HTR-8/SVneo (cell line): ENCODE data around the gene FGF5.
"Not testable (repeated sequence)": the region's sequence is repeated elsewhere in the genome, so short reads cannot be mapped to it uniquely, and the experiment has no call there.

Source experiments
- DNase-seq: peaks from one replicate; pipeline ENCODE4 v3.0.0; 2011; ENCODE audit warnings: low spot score, mixed read lengths; ENCODE audit not compliant: insufficient read length
- FAIRE-seq: peaks from 2 replicates; lab custom pipeline; 2011; peaks lifted over from hg19 to GRCh38; lab: Jason Lieb, UNC

Gene FGF5

DNA sequence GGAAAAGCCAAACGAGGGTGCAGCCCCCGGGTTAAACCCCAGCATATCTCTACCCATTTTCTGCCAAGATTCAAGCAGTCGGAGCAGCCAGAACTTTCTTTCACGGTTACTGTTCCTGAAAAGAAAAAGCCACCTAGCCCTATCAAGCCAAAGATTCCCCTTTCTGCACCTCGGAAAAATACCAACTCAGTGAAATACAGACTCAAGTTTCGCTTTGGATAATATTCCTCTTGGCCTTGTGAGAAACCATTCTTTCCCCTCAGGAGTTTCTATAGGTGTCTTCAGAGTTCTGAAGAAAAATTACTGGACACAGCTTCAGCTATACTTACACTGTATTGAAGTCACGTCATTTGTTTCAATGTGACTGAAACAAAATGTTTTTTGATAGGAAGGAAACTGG is 20.0 kb downstream of the FGF5 start:
- FAIRE-seq = no peak
- no peak for DNase-seq

DNA sequence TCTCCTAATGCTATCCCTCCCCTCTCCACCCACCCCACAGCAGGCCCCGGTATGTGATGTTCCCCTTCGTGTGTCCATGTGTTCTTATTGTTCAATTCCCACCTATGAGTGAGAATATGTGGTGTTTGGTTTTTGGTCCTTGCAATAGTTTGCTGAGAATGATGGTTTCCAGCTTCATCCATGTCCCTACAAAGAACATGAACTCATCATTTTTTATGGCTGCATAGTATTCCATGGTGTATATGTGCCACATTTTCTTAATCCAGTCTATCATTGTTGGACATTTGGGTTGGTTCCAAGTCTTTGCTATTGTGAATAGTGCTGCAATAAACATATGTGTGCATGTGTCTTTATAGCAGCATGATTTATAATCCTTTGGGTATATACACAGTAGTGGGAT is 24.2 kb downstream of the FGF5 start:
- FAIRE-seq, DNase-seq: not testable (repeated sequence)

DNA sequence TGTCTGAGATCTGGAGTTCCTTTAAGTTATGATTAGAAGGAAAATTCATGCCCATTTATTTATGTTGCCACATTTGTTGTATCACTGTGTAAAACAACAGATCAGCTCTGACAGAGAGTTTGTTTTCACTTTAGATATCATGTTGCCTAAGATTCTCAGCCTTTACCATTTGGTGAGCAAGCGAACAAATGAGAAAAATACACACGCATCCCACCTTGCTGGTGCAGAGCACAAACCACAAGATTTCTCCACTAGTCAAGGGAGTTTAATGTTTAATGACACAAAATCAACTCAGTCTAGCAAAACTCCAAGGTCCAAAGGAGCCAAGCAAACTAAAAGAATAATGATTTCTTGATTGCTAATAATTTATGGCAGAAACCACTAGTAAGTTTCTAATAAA is 27.7 kb downstream of the FGF5 start:
- DNase-seq (no peak), FAIRE-seq (no peak)

DNA sequence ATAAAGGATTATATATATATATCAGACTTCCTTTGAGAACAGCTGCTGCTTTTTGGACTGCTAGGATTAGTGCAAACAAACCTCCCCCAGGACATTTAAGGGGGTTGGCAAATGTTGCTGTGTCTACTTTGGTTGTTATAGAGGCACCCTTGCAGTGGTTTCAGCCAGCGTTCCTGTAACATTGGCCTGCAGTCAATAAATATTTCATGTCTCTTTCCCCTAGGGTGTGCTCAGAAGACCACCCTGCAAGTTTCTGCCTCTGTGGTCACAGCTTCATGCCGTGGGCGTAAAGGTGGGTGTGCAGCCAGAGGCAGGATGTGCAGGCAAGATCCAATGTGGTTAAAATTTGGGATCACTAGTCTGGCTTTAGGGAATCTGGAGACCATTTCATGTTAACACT is 28.9 kb downstream of the FGF5 start:
- no peak for DNase-seq
- no peak for FAIRE-seq

DNA sequence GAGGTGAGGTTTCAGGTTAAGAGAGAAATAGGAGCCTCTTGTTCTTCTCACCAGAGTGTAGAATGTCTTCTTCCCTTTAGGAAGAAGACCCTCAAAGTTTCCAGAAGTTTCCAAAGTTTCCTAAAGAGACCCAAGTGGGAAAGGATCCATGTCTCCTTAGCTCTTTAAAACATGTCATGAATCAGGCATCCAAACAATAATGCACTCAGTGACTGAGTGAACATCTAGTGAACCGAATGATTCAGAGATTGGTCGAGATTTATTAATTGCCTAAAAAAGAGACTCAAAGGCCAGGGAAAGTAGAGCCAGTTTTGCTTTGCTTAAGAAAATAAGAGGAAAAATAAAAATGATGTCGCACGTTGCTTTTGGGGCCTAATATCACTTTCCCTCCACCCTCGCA is 29.4 kb downstream of the FGF5 start:
- DNase-seq (no peak), FAIRE-seq (no peak)

DNA sequence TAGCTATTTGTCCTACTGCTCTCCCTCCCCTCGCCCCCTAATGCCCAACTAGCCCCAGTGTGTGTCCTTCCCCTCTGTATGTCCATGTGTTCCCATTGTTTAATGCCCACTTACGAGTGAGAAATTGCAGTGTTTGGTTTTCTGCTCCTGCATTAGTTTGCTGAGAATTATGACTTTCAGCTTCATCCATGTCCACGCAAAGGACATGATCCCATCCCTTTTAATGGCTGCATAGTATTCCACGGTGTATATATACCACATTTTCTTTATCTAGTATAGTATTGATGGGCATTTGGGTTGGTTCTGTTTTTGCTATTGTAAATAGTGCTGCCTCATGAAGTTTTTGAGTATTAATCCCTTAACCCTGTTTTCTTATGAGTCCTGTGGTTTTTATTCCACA is 35.4 kb downstream of the FGF5 start:
- FAIRE-seq = no peak
- DNase-seq = no peak

DNA sequence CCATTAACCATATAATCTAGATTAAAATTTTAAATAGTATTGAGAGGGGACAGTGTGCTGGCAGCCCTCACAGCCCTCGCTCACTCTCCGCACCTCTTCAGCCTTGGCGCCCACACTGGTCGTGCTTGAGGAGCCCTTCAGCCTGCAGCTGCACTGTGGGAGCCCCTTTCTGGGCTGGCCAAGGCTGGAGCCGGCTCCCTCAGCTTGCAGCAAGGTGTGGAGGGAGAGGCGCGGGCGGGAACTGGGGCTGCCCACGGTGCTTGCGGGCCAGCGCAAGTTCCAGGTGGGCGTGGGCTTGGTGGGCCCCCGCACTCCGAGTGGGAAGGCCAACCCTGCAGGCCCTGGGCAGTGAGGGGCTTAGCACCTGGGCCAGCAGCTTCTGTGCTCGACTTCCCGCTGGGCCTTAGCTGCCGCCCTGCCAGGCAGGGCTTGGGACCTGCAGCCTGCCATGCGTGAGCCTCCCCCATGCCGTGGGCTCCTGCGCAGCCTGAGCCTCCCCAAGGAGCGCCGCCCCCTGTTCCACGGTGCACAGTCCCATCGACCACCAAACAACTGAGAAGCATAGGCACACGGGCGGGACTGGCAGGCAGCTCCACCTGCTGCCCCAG is 36.3 kb downstream of the FGF5 start:
- FAIRE-seq (no peak), DNase-seq (no peak)

DNA sequence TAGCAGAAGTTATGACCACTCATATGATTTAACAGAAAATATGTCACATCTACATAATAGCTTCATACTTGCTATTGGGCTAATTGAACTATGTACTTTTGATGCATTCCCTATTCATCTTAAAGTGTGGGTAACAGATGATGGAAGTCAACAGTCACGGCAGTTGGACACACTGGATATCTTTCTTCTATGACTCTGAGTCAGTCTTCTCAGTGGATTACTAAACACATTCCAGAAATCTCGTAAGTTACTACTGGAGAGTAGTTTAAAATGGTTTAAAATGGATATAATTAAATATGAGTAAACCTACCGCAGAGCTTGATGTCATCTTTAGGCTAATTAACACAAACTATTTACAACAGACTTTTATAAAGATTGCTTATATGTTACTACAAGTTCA is 39.0 kb downstream of the FGF5 start:
- DNase-seq = no peak
- FAIRE-seq = no peak

DNA sequence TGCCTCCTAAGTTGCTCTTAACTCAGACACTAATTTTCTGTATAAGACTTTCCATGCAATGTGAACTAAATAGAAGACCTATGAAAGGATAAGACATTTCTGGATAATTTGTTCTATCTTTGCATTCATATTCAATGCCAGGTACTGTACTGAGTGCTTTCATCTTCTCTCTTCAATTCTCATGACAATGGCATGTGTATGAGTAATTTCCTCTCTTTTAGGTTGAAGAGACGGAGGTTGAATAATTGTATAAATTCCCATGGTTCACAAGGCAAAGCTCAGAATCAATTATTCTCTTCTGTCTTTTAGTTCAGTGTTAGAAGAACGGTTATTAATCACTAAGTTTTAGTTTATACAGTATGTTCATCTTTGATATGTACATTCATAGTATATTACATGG is 39.8 kb downstream of the FGF5 start:
- DNase-seq (no peak), FAIRE-seq (no peak)

DNA sequence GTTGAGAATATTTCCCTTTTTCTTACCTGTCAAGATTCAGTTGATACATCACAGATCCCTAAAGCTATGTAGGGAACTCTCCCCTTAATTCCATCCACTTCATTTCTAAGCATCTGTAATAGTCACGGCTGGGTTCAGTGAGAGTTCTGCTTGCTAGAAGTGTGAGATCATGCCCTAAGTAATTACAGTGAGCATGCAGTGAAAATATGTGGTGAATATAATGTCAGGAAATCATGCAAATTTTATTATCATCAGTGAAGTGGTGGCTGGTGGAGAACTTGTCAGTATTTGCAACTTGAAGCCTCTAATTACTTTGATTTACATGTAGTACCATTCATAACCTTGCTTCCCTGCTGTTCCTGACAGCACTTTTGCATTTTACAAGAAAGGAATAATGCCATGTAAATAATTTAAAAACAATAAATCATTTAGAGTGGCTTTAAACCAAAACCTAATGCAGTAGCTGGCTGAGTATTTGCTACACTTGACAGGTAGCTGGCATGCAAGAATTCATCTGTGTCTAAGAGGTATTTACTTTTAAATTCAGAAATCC is 40.8 kb downstream of the FGF5 start:
- no peak for FAIRE-seq
- no peak for DNase-seq

DNA sequence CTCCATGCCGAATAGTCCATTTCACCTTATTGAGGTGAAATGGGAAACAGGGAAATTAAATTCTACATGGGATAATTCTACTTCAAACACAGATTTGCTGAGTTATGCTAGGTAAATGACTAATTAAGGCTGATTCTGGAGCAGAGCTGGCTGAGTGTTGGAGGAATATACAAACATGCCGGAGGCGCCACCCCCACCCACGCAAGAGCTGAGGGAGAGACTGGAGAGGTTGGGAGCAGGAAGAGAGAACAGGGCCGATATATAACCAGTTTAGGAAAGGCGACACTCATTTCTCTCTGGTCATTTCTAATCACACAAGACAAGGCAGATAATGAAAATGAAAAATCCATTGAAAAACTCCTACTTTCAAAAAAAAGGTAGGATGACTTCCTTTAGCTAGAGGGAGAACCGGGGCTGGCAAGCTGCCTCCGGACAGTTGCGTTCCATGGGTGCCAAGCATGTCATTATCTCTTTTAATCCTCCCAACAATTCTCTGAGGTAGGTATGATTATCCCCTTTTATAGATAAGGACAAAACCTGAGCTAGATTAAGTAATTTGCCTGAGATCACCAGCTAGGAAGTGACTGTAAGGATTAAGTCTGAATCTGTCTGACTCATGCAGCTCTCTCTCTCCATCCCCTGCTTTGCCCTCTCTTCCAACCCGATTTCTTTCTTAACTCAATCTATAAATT is 41.5 kb downstream of the FGF5 start:
- peak; percentile 12 for DNase-seq
- FAIRE-seq = no peak

DNA sequence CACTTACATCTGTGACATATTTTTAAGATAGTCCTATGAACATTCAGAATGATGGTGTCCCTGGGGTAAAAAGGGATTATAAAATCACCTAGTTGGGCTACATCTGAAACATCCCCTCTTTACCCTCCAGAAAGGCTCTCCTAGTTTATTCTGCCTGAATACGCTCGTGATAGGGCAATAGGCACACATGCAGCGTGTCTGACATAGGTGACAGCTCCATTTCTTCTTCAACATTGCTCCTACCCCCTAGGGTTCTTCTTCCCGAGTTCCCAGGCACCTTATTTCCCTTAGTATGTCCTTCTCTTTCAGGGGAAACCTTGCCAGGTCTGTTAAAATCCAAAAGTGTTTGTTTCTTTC is 42.0 kb downstream of the FGF5 start:
- FAIRE-seq (no peak), DNase-seq (no peak)

DNA sequence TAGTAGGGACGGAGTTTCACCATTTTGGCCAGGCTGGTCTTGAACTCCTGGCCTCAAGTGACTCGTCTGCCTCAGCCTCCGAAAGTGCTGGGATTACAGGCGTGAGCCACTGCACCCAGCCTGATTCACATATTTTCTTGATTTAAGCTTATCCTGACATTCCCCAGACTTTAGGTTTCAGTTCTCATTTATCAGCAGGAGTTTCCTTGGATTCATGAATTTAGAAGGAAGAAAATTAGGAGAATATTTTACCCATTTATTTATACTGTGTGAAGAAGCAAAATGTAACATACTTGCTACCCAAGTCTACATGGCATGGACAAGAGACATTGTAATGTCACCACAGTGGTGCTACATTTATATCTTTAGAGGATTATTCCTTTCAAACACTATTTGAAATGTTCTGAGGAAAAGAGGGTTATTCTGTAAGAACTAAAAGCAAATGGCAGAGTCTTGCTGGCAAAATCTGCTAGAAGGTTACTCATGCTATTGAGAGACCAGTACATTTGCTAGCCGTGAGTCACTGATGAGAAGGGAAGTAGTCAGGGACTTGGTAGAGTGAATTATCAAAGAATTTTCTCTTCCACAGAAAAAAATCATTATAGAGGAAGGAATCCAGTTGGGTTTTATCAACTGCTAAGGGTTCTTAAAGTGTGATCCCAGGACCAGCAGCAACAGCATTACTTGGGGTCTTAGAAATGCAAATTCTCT is 43.0 kb downstream of the FGF5 start:
- DNase-seq = peak; percentile 23
- FAIRE-seq = no peak

DNA sequence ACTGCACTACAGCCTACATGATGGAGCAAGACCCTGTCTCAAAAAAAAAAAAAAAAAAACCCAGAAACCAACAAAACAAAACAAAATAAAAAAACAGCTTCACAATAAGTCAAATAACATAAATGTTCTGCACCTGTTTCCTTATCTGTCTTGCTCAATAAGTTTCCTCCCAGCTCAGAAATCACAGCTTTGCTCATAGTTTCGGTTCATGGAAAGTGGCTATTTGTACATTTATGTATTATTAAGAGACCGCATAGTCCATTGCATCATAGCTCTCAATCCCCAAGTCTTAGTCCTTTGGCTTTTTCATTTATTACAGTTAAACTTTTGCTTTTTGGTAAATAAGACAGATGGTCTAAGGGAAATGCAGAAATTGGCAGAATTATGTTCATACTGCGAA is 44.7 kb downstream of the FGF5 start:
- FAIRE-seq (no peak), DNase-seq (no peak)

DNA sequence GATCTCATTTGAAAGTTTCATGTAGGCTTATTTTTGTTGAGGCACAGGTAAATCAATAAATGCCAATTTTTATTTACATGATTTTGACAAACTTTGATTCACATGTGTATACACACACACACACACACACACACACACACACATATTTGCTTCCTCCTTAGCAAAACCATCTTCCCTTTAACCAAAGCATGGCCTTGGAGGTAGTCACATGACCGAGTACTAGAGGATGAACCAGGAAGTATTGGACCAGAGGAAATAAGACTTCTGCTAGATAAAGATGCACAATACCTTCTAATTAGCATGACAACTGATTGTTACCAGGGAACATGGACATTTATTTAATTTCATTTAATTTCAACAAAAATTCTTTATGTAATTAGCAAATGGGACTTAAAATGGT is 45.7 kb downstream of the FGF5 start:
- DNase-seq (no peak), FAIRE-seq (no peak)

DNA sequence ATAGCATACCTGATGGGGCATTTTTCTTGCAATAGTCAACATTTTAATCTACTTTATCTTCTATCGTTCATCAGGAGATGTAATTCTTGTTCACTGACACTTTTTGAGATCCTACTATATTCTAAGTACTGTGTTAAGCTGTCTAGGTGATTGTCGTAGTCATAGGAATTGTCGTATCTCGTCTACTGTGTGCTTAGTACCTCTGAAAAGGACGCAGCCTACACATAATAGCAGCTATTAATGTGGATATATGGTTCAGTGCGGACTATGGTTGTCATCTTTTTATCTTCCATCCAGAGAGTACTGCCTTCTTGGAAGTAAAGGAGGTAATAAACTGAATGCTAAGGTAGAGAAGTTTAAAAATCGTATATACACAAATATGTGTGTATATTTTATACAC is 47.2 kb downstream of the FGF5 start:
- FAIRE-seq (no peak), DNase-seq (no peak)

DNA sequence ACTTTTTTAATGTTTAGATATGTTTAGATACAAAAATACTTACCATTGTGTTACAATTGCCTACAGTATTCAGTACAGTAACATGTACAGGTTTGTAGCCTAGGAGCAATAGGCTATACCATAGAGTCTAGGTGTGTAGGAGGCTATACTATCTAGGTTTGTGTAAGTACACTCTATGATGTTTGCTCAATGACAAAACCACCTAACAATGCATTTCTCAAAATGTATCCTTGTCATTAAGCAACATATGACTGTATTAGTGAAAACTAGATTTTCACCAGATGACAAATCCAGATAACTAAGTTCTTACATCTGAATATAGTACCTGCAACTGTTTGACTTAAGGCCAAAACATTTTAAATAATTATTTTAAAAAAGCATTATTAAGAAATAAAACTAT is 49.4 kb downstream of the FGF5 start:
- DNase-seq, FAIRE-seq: not testable (repeated sequence)

DNA sequence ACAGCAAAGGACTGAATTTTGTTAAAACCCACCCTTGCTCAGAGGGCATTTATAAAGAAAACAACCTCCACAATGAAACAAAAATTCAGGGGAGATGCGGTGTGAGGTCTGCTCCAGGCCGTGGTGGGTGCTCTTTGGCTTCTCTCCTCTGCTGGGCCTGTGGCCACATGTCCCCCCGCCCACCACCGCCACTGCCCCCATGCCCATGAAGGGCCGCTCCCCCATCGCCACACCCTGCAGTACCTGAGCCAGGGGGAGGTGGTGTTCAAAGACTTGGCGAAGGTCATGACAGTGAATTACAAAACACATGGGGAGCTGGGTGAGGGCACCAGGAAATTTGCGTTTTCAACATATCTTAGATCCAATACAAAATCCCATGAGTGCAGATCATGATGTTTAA is 54.9 kb downstream of the FGF5 start:
- DNase-seq (no peak), FAIRE-seq (no peak)

DNA sequence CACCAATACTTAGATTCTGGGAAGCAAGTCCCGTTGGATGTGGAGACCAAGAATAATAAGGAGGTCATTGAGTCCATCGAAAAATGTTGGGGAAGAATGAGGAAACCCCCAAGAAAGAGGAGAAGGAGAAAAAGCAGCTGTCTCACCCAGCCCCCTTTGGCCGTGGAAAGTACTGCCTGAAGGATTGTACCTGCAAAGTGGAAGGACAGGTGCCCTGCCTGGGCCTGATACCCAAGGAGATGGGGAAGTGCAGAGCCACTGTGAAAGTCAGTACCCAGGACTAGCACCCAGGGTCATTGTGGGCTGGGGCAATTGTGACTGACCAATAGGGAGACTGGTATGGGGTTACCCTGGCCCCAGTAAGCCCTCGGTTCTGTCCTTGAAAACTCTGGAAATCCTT is 55.3 kb downstream of the FGF5 start:
- no peak for FAIRE-seq
- DNase-seq = no peak

DNA sequence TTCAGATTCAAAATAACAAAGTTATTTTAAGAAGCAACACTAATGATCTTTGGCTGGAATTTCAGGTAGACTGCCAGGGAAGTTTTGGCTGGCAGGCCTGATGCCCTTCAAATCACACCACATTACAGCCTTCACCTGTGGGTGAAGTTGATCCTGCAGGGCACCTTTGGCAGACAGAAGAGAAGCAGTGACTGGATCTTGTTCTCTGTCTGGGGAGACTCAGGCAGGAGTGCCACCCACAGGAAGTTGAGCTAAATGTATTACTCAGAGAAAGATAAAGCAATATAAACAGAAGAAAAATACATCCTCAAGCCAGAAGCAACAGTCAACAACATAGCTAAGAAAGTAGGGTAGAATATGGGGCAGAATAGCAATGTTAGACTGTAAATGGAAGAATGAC is 56.3 kb downstream of the FGF5 start:
- FAIRE-seq = no peak
- DNase-seq = no peak

DNA sequence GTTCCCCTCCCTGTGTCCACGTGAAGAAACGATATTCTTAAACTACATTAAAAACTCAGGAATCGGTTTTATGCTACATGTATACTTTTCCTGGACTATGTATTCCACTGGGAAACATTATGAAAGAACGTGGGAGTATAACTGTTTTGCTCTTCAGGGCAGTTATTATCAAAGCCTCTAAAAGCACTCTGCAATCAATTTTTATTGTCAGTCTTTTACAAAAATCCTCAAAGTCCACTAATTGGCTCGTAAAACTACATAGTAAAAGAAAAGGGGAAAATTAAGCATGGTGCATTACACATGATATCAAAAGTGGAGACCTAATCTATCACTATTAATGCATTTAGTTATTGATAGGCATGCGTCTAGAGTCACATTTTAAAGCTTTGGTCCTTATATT is 57.7 kb downstream of the FGF5 start:
- DNase-seq (no peak), FAIRE-seq (no peak)

DNA sequence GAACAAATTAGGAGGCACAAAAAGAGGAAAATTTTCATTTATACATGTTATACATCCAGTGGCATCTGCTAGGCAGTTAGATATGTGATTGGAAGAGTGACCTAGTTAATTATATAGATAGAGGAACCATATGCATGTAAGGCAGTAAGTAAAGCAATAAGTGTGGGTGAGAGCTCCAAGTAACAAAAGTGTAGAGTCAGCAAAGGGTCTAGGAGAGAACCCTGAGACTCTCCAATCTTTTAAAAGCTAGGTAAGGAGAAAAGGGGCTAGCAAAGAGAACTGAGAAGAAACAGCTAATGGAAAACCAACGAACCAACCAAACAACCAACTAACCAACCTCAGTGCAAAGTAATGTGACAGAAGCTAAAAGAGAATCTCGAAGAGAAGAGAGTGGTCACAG is 65.2 kb downstream of the FGF5 start:
- FAIRE-seq (no peak), DNase-seq (no peak)
